ENCODE data around the gene SPATA20. TPM values are rescaled to one million over a fixed set of nuclear protein-coding genes. Genes with fewer than 3 reads are reported as not detected.

SPATA20 gene
- total and polyA plus RNA-seq, 2 of the 8 experiments (the other 6 are each of a cell fraction or from before 2014, with no cell fraction given), result 16.2 to 17.5 TPM

- TF ChIP-seq JUND (IDR thresholded peaks at IDR 0.05; ENCODE audit: low read length), result no peak
- no peak for TF ChIP-seq EGR1 (IDR thresholded peaks at IDR 0.05; ENCODE audit: borderline replicate concordance, low read depth, low read length)
- TF ChIP-seq NANOG (IDR thresholded peaks at IDR 0.05; ENCODE audit: insufficient read depth, low read depth, low read length, poor library complexity, severe bottlenecking), result no peak
- no peak for TF ChIP-seq KDM1A (IDR thresholded peaks at IDR 0.05; ENCODE audit: borderline replicate concordance, low read length)
- TF ChIP-seq SP2 (IDR thresholded peaks at IDR 0.05; ENCODE audit: low read length), result no peak
- no peak for TF ChIP-seq TBP (IDR thresholded peaks at IDR 0.05; ENCODE audit: low read depth, low read length)
These were observed 31.2 kb downstream of the SPATA20 start (continued) for GRCh38 chr17:50578173-50578572.
